ENCODE data around the gene ITGB1BP1. TPM values are rescaled to one million over a fixed set of nuclear protein-coding genes. Genes with fewer than 3 reads are reported as not detected.

Gene ITGB1BP1
- total RNA-seq, 4 donors from 2014 or later, result 59.6 to 91.4 (median 66.1) TPM

Other genes with a start within 250 kb of the ITGB1BP1 start
- 10 to 100 TPM; 18.7 to 24.0 (median 21.3) TPM for gene ASAP2, start 216.7 kb downstream of the ITGB1BP1 start, total RNA-seq
- 10 to 100 TPM; 18.3 to 22.8 (median 20.7) TPM for gene CPSF3, start 126 bp upstream of the ITGB1BP1 start, total RNA-seq
- 100 to 1,000 TPM in 1 of 4 donors, 10 to 100 TPM in 3; 53.0 to 101 (median 66.8) TPM for gene IAH1, start 51.0 kb upstream of the ITGB1BP1 start, total RNA-seq
- gene ADAM17, start 132.3 kb upstream of the ITGB1BP1 start, total RNA-seq, result 10 to 100 TPM; 12.9 to 17.7 (median 14.9) TPM
- 100 to 1,000 TPM; 223 to 239 (median 230) TPM for gene YWHAQ, start 207.5 kb upstream of the ITGB1BP1 start, total RNA-seq